Activated CD4-positive, alpha-beta T cell treated with anti-CD3 and anti-CD28 coated beads for 1 hour (primary cell): ENCODE measurements around the gene UVSSA.

ENCODE experiments used
- DNase-seq: peaks from one replicate; pipeline ENCODE4 v3.0.0-alpha.2; 2020

UVSSA gene

DNA sequence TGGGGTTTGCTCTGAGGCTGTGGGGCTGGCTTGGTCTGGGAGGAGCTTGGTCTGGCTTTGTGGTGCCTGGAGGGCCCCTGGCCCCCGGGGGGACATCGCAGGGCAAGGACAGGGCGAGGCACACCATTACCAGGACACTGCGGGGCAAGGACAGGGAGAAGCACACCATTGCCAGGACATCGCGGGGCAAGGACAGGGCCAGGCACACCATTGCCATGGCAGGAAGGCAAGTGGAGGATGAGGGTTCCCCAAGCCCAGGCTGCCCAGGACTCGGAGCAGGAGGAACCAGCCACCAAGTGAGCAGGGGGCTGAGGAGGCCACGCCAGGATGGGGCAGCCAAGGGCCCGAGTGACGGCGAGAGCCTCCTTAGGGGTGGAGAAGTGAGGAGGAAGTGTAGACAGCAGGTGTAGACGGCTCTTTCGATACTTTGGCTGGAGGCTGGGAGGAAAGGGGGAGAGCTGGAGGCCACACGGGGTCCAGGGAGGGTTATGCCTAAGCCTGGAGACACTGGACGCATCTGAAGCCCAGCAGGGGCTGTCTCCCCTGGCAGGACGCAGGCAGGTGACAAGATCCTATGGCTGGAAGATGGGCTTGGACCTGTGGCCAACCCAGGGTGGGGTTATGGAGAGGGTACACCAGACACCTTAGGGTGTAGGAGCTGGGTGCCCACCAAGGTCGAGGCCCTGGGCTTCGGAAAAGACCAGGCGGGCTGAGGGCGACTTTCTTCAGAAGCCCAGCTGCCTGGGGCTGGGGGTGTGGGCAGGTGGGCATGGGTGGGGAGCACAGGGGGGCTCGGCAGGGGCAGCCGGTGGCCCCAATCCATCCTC lies 51.9 kb downstream of the UVSSA start:
- DNase-seq: no peak

DNA sequence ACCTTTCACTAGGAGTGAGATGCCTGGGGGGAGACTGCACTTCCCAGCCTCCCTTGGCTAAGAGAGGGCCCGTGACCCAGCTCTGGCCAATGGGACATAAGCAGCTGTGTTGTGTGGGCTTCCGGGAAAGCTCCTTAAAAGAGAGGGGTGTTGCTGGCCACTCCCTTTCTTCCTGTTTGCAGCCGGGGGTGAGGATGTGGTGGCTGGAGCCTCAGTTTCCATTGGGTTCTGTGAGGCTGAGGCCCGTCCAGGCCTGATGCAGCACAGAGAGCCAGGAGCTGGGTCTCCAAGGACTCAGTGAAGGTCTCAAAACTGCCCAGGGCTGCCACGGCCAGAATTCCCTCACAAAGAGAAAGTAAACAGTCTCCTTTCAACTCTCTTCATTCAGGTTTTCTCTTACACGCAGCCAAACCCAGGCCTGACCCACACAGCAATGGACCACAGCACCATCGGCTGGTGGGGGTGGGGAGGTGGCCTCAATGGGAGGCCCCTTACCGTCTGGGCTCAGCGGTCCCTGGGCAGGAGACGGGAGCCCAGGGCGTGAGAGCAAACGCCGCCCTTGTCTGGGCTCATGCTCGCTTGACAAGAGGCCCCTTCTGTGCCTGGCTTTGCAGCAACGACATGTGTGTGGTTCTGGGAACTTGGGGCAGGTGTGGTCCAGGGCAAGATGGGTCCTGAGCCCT lies 52.6 kb downstream of the UVSSA start:
- no peak for DNase-seq

DNA sequence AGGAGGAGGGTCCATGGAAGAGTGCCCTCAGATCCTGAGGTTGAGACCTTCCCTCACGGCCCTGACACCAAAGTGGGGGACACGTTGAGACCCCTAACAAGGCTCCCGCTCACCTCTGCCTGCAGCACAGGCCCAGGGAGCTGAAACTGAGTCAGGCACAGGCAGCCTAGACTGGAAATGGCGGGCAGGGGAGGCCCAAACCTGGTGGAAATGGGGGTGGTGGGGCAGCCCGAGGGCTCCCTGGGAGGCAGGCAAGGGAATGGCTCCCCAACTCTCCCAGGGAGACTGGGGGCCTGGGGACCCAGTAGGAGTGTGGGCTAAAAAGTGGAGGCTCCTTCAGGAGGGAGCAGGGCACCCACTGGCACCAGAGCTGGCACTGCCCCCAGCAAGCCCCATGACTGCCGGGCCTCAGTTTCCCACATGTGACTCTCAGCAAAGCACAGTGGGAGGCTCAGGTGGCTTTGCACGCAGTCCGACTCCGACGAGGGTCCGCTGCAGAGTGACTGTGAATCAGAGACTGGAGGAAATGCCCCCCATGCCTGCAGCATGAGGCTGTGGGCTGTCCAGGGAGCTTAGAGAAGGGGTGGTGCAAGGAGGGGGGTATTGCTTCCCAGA lies 53.3 kb downstream of the UVSSA start:
- no peak for DNase-seq

DNA sequence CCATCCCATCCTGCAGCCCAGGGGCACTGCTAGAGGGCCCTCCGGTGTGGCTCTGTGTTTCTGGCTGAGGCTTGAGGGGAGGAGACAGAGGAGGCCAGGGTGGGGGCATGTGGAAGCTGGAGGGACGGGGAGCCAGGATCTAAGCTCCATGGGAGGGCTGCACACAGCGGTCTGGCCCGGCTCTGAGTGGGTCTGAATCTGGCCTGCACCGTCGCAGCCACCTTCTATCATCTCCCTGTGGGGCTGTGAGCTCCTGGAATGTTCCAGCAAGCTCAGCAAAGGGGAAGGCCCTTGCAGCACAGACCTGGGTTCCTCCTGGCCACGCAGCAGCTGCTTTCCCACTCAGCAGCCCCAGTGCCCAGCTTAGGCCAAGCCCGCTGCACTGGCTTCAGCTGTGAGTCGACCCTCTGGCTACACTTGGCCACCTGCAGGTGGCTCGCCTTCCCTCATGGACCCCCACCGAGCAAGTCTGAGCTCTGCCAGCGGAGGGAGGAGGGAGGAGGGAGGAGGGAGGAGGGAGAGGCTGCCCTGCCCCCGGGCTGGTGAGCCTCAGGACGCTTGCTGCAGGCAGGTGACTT lies 53.9 kb downstream of the UVSSA start:
- DNase-seq: no peak

DNA sequence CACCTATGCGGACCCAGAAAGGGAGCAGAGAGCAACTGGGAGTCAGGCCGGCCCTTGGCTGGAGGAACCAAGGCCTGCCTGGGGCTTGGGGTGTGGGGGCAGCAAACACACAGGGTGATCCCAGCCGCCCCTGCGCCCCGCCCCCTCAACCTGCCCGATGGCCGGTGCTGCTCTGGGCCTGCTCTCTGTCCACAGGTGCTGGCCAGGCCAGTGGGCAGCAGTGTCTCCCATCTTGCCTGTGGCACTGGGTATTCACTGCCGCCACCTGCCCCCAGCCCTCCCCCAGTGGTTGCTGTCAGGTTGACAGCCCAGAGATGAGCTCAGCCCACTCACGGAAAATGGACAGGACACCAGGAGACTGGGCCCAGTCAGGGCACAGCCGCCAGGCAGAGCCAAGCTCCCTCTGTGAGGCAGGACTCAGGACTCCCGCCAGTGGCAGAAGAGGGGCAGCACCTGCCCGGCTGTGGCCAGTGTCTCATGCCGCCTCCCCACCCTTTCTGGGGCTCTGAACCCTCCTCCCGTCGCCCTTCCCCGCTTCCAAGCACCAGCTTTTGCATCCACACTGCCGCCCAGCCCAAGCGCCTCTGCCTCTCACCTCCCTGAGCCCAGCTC lies 54.5 kb downstream of the UVSSA start:
- no peak for DNase-seq

DNA sequence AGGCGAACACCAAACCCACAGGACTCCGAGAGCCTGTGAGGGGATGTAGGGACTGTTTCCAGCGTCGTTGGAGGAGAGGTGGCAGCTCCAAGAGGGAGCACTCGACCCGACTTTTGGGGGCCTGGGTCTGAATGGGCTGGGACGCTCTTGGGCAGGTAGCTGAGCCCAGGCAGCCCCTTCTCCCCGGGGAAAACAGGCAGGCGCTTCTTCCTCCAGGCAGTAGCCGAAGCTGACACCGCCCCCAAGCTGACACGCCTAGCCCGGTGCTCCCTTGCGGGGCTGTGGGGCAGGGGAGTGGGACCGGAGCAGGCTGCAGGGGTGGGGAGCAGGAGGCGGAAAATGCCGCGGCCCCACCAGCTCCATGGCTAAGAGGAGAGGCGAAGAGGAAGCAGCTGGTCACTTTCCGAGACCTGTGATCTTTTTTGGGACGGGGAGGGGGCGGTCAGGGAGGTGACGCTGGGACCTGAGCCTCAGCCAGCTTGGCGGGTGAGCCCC lies 55.1 kb downstream of the UVSSA start:
- no peak for DNase-seq

DNA sequence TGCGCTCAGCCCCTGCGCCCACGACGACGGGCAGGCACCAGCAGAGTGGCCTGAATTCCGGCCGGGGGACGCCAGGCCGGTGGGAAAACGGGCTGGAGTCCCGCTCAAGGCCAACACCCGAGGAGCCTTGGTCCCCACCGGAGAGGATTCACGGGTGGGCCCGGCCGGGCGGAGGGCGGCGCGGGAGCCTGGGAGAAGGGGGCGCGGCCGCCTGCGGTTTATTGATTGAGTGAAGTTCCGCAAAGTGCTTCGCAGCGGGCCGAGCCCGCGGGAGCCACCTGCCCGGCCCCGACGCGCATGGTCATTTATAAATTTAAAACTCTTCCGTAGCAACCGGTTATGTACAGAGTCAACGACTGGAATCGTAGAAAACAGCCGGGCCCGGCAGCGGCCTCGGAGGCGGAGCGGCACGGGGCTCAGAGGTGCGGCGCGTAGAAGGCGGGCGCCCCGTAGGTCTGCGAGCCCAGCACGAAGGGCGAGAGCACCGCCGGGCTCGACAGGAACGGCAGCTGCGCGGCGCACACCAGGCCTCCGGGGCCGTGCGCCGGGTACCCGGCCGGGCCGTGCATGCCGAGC lies 55.6 kb downstream of the UVSSA start:
- no peak for DNase-seq

DNA sequence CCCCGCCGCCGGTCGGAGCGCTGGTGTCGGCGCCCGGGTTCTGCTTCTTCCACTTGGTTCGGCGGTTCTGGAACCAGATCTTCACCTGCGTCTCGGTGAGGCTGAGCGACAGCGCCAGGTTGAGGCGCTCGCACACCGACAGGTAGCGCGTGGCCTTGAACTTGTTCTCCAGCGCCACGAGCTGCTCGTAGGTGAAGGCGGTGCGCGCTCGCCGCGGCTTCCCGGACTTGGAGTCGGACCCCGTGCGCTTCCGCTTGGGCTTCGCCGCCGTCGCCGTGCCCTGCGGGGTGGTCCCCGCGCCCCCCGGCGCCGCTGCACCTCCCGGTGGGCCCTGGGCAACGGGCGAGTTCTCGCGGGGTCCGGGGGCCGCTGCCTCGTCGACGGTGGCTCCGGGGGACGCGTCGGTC lies 56.2 kb downstream of the UVSSA start:
- no peak for DNase-seq

DNA sequence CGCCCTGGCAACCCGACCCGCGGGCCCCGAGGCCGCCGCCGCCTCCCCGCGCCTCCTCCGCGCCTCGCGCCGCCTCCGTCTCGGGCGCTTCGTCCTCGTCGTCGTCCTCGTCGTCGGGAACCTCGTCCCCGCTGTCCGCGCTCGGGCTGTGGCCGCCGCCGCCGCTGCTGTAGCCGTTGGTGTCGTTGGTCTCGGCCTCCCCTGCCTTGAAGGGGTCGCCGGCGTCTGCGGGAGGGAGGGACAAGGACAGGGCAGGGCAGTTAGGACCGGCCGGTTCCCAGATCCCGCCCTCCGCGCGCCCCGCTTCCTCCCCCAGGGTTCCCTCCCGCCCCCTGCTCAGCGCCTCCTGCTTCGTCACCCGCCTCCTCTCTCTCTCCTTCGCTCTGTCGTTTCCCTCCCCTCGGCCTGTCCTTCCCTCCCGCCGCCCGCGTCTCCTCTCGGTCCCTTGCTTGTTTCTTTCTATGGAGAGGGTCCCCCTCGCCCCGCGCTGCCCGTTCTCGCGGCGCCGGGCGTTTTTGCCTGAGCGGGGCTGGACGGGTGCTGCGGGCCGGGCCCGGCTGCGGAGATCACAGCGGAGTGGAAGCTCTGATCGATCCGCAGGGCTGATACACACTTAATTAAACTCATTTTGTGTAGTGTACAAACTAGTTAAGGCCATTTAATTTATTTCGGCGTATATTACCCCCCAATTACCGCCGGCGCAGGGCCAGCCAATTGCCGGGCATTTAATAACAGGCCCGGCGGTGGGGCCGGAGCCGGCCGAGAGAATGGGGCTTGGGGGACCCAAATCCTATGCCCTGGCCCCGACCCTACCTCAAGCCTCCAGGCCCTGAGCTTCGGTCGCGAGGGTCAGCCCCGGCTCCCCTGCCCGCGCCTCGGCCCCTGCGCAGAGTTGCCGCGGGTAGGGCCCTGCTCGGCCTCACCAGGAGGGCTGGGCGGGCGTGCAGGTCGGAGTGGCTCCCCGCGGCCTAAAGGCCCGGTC lies 56.9 kb downstream of the UVSSA start:
- DNase-seq: peak; percentile 4

DNA sequence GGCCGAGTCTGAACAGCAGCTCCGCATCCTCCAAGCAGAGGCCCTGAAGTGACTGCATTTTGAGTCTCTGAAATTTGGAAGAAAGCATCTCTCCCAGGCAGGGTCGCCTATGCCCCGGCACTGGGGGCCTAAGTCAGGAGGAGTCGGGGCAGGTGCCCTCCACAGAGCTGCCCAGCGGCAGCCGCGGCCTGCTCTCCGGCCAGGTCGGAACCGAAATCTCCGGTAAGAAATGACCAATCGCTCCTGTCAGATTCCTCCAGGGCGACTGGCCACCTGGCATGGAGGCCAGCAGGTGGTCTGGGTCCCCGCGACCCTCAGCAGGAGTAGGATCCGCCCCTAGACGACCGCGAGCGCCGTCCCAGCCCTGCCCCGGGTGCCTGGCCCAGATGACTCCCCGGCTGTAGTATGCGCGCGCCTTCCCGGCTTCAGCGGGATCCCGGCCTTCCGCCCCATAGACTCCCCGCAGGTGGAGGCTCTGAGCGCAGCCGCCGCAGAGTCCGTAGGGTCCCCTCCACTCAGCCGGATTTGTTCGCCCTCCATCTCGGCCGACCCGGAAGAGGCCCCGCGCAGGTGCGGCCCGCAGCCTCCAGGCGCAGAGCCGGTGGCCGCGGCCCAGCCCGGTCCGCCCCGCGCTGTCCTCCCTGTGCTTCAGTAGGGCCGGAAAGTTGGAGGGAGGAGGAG lies 57.7 kb downstream of the UVSSA start:
- DNase-seq: no peak

DNA sequence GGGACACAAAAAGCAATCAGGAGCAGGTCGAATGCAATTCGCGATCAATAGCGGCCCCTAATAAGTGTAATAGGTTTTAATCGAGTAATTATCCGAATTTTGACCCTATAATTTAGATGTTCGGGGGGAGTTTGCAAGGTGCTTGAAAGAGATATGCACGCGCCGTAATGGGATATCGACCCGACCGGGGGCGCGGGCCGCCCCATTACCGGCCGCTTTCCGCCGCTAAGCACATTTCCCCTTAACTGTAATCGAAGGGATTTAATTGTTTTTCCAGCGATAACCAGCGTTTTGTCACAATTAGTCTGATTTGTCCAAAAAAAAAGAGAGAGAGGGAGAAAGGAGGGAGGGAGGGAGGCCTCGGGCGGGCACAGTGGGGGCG lies 58.2 kb downstream of the UVSSA start:
- DNase-seq: no peak

DNA sequence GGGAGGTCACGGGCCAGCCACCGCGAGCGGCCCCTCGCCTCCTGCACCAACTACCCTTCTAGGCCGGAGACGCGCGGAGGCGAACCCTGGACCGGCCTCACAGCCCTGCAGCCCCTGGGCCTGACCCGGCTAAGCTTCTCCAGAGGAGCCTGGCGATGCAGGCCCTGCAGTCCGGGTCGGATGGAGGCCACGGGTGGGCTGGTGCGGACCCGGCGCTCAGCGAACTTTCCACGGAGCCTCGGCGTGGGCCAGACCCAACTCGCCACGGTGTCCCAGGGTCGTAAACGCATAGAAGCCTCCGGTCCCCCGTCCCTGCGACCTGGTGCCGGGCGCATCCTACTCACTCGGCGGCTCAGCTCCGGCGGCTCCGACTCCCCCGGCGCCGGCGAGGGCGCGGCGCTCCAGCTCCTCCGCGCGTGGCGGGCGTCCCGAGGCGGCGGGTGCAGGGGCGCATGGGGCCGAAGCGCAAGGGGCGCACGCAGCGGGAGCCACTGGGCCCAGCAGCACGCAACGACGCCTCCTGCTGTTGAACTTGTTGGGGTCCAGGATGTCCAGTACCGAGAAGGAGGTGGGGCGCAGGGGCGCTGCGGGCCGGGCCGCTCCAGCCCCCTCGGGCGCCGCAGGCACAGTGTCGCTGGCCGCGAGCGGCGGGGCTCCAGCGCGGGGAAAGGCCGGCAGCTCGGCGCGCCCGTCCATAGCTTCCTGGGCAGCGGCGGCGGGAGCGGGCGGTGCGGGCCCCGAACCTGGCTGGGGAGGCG lies 58.8 kb downstream of the UVSSA start:
- no peak for DNase-seq

DNA sequence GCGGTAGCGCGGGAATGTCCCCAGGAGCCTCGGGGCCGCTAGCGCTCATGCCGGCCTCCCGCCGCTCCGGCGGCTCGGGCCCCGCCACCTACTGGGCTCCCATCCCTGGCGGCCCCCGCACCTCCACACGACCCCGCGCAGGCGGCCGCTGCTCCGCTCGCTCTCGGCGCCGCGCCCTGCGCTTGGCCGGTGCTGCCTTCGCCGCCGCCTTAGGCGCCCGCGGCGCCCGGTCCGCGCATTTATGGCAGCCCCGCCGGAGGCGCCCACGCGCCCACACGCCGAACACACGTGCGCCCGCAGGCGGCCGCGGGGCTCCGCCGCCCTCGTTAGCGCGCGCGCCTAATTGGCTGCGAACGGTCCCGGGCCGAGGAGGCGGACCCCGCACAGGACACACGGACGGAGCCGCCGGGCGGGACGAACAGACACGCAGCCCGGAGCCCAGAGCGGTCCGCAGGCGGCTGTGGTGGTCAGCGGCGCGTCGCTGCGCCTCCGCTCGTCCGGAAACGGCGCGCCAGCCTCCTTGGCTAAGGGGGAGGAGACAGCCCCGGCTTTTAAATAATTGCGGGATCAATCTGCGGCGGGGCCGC lies 59.5 kb downstream of the UVSSA start, which contains the start of gene NKX1-1:
TSS of gene NKX1-1 (minus strand) at position 49 of the 587 bp plus-strand sequence. CDS start at position 49, 0 bp downstream.
- DNase-seq: no peak

DNA sequence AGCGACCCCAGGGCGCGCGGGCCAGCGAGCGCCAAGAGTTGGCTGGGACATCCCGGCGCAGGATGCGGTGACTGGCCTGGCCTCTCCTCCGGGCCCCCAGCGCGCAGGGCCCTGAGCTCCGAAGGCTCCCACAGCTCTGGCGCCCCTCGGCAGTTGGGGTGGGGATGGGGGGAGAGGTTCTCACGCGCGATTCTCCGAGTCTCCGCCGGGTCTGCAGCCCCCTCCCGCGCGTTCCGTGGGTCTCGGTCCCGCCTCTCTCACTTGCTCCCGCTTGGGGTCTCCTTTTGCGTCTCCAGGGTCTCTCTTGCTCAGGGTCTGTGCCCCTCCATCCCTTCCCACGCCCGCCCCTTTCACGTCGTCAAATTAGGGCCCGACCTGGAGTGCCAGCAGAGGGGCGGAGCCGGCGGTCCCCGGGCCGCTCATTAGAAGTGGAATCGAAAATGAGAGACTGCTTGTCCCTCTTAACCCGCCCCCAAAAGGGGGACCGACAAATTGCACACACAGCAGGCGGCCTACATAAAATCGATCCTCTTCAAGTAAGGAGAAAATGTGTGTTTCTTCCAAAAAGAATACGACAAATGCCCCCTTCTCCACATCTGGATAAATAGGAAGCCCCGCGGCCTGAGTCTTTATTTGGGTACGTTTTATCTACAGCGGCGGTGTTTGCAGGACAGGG lies 60.1 kb downstream of the UVSSA start:
- no peak for DNase-seq

DNA sequence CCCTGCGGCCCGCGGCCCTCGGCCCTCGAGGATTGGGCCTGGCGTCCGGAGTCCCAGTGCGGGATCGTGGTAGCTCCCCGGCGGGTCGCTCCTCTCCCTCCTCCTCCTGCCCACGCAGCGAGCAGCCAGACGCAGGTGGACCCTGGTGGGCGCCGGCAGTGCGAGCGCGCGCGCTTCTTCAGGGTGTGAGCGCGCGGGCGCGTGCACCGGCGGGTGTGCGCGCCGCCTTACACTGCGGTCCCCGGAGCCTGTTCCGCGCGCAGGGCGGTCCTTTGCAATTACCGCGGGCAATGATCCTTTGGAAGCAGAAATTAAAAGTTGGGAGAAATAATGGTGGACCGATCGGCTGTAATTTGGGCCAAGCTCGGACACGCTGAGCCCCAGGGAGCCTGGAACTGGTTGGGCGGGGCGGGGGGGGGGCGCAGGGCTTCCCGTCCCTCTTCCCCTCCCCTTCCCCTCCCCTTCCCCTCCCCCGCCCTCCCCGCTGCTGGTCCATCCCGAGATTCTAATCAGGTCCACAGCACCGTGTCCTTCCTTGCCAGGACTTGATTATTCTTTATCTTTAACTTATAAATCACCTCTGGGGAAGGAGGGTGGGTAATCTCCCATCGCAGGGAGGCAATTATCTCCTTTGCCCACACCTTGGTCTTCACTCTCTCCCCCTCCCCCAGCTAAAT lies 60.8 kb downstream of the UVSSA start:
- DNase-seq: no peak

DNA sequence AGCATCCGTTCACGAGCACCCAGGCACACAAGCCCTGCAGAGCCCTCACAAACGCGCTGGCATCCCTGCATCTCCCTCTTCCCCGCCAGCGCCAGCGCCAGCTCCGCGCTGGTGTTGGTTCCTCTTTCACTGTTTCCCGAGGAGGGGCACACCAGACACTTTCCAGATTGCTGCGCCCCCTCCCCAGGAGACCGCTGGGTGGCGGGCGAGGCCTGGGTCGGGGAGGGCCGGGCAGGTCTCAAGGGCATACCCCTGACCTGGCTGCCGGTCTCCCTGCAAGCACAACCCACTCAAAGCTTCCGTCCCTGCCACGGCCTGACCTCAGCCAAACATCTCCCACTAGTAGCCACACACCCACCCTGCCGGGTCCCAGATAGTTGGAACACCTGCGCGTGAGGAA lies 61.4 kb downstream of the UVSSA start:
- DNase-seq: no peak

DNA sequence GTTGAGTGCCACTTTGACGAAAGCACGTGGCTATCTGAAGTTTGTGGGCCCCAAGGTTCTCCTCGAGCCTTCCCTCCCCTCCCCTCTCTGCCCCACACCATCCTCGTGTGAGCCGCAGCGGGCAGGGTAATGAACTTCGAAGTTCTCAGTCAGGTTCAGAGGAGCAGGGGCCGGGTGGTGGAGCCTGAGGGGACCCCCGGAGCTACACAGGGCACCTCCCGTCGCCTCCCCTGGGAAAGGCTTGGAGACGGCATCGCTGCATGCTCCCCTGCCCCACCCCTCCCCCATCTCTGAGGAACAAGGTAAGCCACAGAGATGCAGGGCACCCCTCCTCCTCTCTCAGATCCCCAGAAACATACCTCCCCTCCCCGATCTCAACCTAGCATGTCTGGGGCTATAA lies 62.1 kb downstream of the UVSSA start:
- no peak for DNase-seq
